H1 (cell line): Measurements from ENCODE around the gene ZBED1. TPM values are rescaled to one million over a fixed set of nuclear protein-coding genes. Genes with fewer than 3 reads are reported as not detected.

ENCODE experiments used
- ATF2 ChIP-seq: IDR thresholded peaks from 2 replicates; pipeline ENCODE4 v1.6.1; 2012; ENCODE audit warnings: low read length, inconsistent platforms
- BCL11A ChIP-seq, 2 experiments: IDR thresholded peaks; one replicate each; pipeline ENCODE4 v1.6.1; 2011; ENCODE audit warnings: low read depth in 2 of 2, low read length in 2 of 2, mild to moderate bottlenecking in 2 of 2
- CBX5 ChIP-seq: fragments of 300-800, 300-1000 bp; sonication (generic); IDR thresholded peaks from 2 replicates; pipeline ENCODE4 v1.7.1; 2016; ENCODE audit warnings: antibody characterized with exemption, low read length, low read depth
- EP300 ChIP-seq, 2 experiments: IDR thresholded peaks; 1 replicate in 1 of 2; 2 replicates in 1 of 2; pipeline ENCODE4 v1.6.1; 2011 to 2012; ENCODE audit warnings: low read depth in 2 of 2, low read length in 2 of 2, mild to moderate bottlenecking in 2 of 2, borderline replicate concordance in 1 of 2, inconsistent platforms in 1 of 2, moderate library complexity in 1 of 2
- GTF2F1 ChIP-seq: IDR thresholded peaks from 2 replicates; pipeline ENCODE4 v1.6.1; 2012; ENCODE audit warnings: low read depth, low read length, improper control_type of control experiment, borderline replicate concordance
- KDM1A ChIP-seq: fragments of 200-600, 300-600 bp; sonication (generic); IDR thresholded peaks from 2 replicates; pipeline ENCODE4 v1.7.1; 2016; ENCODE audit warnings: mild to moderate bottlenecking, low read length, borderline replicate concordance
- MAX ChIP-seq: IDR thresholded peaks from 2 replicates; pipeline ENCODE4 v1.6.1; 2012; ENCODE audit warnings: inconsistent platforms
- POLR2AphosphoS5 ChIP-seq: IDR thresholded peaks from 2 replicates; pipeline ENCODE4 v1.6.1; 2011; ENCODE audit warnings: low read depth, low read length
- POU5F1 ChIP-seq: IDR thresholded peaks from 2 replicates; pipeline ENCODE4 v1.6.1; 2011; ENCODE audit warnings: low read depth, mild to moderate bottlenecking, low read length, moderate library complexity
- SAP30 ChIP-seq: fragments of 300-600 bp; sonication (generic); IDR thresholded peaks from 2 replicates; pipeline ENCODE4 v1.7.1; 2012; ENCODE audit warnings: low read length, moderate library complexity, mild to moderate bottlenecking, inconsistent platforms; ENCODE audit not compliant: insufficient read depth, insufficient replicate concordance
- TAF7 ChIP-seq: optimal IDR thresholded peaks from 2 replicates; pipeline ENCODE3; 2011; ENCODE audit warnings: low read depth, mild to moderate bottlenecking, inconsistent platforms, low read length, moderate library complexity, borderline replicate concordance
- TBP ChIP-seq: IDR thresholded peaks from 2 replicates; pipeline ENCODE4 v1.6.1; 2011; ENCODE audit warnings: low read depth, low read length, improper control_type of control experiment
- polyA plus RNA-seq, 7 experiments: library from polyadenylated mRNA; depleted of rRNA in 3 of 7; stranded (reverse) in 5 of 7; unstranded in 2 of 7; fragments of >200 nt in 5 of 7; fragments of 200-250 nt in 2 of 7; gene quantifications; 1 replicate in 5 of 7; 2 replicates in 1 of 7; 4 replicates in 1 of 7; pipeline versions ENCODE4 v1.2.1 to v1.2.3, GENCODE V29; 2011 to 2013; ENCODE audit warnings: missing spikeins in 2 of 7, mixed read lengths in 2 of 7
- total RNA-seq: library from RNA; stranded (reverse); fragmentation: NEBNext Ultra II Directional; extraction: Animal tissue kit (Norgen Biotek cat#: 25700); gene quantifications from 2 replicates; pipeline ENCODE4 v1.2.1, GENCODE V29; 2021

Gene ZBED1
- total and polyA plus RNA-seq, 2 of the 8 experiments (the other 6 are each of a cell fraction or from before 2014, with no cell fraction given), result 28.5 to 45.8 TPM

GRCh38 chrX:2463973-2464676, 36.7 kb downstream of the ZBED1 start (continued):
- TF ChIP-seq BCL11A (IDR thresholded peaks at IDR 0.05; ENCODE audit: low read depth in 2 of 2, low read length in 2 of 2) (no peak), CBX5 (no peak), MAX (no peak), GTF2F1 (peak; percentile 11; the same call in 1 of the 2 replicates), SAP30 (no peak), KDM1A (peak; percentile 42; the same call in 1 of the 2 replicates), ATF2 (no peak), EP300 (IDR thresholded peaks at IDR 0.05; ENCODE audit: borderline replicate concordance in 1 of 2, low read depth in 2 of 2, low read length in 2 of 2) (no peak), POU5F1 (no peak), TAF7 (no peak), TBP (no peak), POLR2AphosphoS5 (peak; percentile 24)
